Colonic mucosa (tissue), 4 donors: Measurements from ENCODE around the gene DEGS1. TPM values are rescaled to one million over a fixed set of nuclear protein-coding genes. Genes with fewer than 3 reads are reported as not detected.

Source experiments
- DNase-seq: peaks from one replicate; pipeline ENCODE4 v3.0.0-alpha.2; 2020
- H3K27ac ChIP-seq: fragments of 200-600 bp; one replicate; pipeline ENCODE4 v1.8.0; 2021
- H3K27me3 ChIP-seq: fragments of 200-600 bp; one replicate; pipeline ENCODE4 v1.8.0; 2021
- H3K36me3 ChIP-seq: fragments of 200-600 bp; one replicate; pipeline ENCODE4 v1.8.0; 2021
- H3K4me1 ChIP-seq: fragments of 200-600 bp; one replicate; pipeline ENCODE4 v1.8.0; 2021; ENCODE audit warnings: mild to moderate bottlenecking
- H3K4me3 ChIP-seq: fragments of 200-600 bp; one replicate; pipeline ENCODE4 v1.8.0; 2021
- H3K9ac ChIP-seq, 2 donors: one replicate each; pipeline ENCODE4 v1.7.0; 2013; ENCODE audit warnings: control low read depth in 2 of 2, low read depth in 2 of 2, low read length in 2 of 2
- H3K9me3 ChIP-seq: fragments of 200-600 bp; one replicate; pipeline ENCODE4 v1.8.0; 2021
- CTCF ChIP-seq: fragments of 200-600 bp; IDR thresholded peaks from one replicate; pipeline ENCODE4 v1.8.0; 2022; ENCODE audit warnings: antibody characterized with exemption, mild to moderate bottlenecking
- intact Hi-C: fragments of 100-400 bp; cut with DNase I; formaldehyde crosslinking; loops from one replicate; pipeline ENCODE4 v1.14.1; 2022
- total RNA-seq, 2 donors: library from RNA; stranded (reverse); fragmentation: NEBNext Ultra II Directional in 1 of 2; extraction: Animal tissue kit (Norgen Biotek cat#: 25700) in 1 of 2; gene quantifications; one replicate each; pipeline ENCODE4 v1.2.1, GENCODE V29; 2021
- donor health status: healthy.
- donor health status: DM: no; HTN: no; CAD: no.
- donor health status: DM: no; HTN: no; CAD: no.

The DEGS1 gene
- total RNA-seq, 2 donors from 2014 or later, result 13.3 to 36.8 TPM

GRCh38 chr1:224162768-224163167, 20.3 kb upstream of the DEGS1 start:
- H3K27ac ChIP-seq, result no peak overlapping the region
- no peak overlapping the region for H3K4me3 ChIP-seq
- H3K9me3 ChIP-seq, result no peaks in the 10 kb centered on the region
- no peaks in the 10 kb centered on the region for H3K4me1 ChIP-seq
- no peak for TF ChIP-seq CTCF
- DNase-seq, result no peak
- intact Hi-C loops, result no loop called here
- H3K9ac ChIP-seq, result no peak overlapping the region
- H3K36me3 ChIP-seq, result no peaks in the 10 kb centered on the region
- no peaks in the 10 kb centered on the region for H3K27me3 ChIP-seq

- H3K27ac ChIP-seq, result no peak overlapping the region
- intact Hi-C loops, result no loop called here
- H3K4me3 ChIP-seq, result no peak overlapping the region
- H3K9ac ChIP-seq, result no peak overlapping the region
- DNase-seq, result no peak
- H3K36me3 ChIP-seq, result no peaks in the 10 kb centered on the region
- H3K27me3 ChIP-seq, result no peaks in the 10 kb centered on the region
- H3K9me3 ChIP-seq, result no peaks in the 10 kb centered on the region
- no peak for TF ChIP-seq CTCF
- H3K4me1 ChIP-seq, result no peaks in the 10 kb centered on the region
Observed at GRCh38 chr1:224163311-224163710, 19.7 kb upstream of the DEGS1 start.

- DNase-seq, result peak; percentile 33
- intact Hi-C loops, result no loop called here
- Histone ChIP-seq H3K27me3 (no peaks in the 10 kb centered on the region), H3K36me3 (no peaks in the 10 kb centered on the region), H3K9ac (peak overlapping the region in 1 of 2 donors; percentile 46), H3K4me1 (peaks cover 4% of the 10 kb centered on the region), H3K27ac (peak overlapping the region; percentile 60), H3K4me3 (no peak overlapping the region), H3K9me3 (no peaks in the 10 kb centered on the region)
- no peak for TF ChIP-seq CTCF
Observed at GRCh38 chr1:224168859-224169380, 14.1 kb upstream of the DEGS1 start.

- peaks cover 4% of the 10 kb centered on the region for H3K4me1 ChIP-seq
- no peak for TF ChIP-seq CTCF
- H3K27ac ChIP-seq, result no peak overlapping the region
- DNase-seq, result no peak
- H3K27me3 ChIP-seq, result no peaks in the 10 kb centered on the region
- intact Hi-C loops, result loop anchor here (10.0 kb wide), 1 partner anchor 165 kb away; the partner anchor contains the start of gene NVL
- no peak overlapping the region for H3K4me3 ChIP-seq
- no peaks in the 10 kb centered on the region for H3K9me3 ChIP-seq
- H3K36me3 ChIP-seq, result no peaks in the 10 kb centered on the region
- H3K9ac ChIP-seq, result no peak overlapping the region
Observed at GRCh38 chr1:224169718-224170270, 13.2 kb upstream of the DEGS1 start.

GRCh38 chr1:224170343-224170742, 12.7 kb upstream of the DEGS1 start:
- intact Hi-C loops, result loop anchor here (10.0 kb wide), 1 partner anchor 164 kb away; the partner anchor contains the start of gene NVL
- H3K4me1 ChIP-seq, result peaks cover 4% of the 10 kb centered on the region
- H3K9me3 ChIP-seq, result no peaks in the 10 kb centered on the region
- H3K27me3 ChIP-seq, result no peaks in the 10 kb centered on the region
- H3K9ac ChIP-seq, result no peak overlapping the region
- H3K27ac ChIP-seq, result no peak overlapping the region
- DNase-seq, result no peak
- H3K36me3 ChIP-seq, result no peaks in the 10 kb centered on the region
- no peak for TF ChIP-seq CTCF
- H3K4me3 ChIP-seq, result no peak overlapping the region
